WI38 (cell line): ENCODE data around the gene CCDC154.

Experiments used
- H3K4me3 ChIP-seq: 2 replicates; pipeline ENCODE4 v1.5.1; 2011; ENCODE audit warnings: low read depth, mild to moderate bottlenecking, control low read depth, low read length
- TF ChIP-seq, protein P1 (sequence below): IDR thresholded peaks from 2 replicates; pipeline ENCODE4 v1.5.1; 2012; ENCODE audit warnings: low read depth, mild to moderate bottlenecking, control low read depth, low read length

Gene CCDC154

DNA sequence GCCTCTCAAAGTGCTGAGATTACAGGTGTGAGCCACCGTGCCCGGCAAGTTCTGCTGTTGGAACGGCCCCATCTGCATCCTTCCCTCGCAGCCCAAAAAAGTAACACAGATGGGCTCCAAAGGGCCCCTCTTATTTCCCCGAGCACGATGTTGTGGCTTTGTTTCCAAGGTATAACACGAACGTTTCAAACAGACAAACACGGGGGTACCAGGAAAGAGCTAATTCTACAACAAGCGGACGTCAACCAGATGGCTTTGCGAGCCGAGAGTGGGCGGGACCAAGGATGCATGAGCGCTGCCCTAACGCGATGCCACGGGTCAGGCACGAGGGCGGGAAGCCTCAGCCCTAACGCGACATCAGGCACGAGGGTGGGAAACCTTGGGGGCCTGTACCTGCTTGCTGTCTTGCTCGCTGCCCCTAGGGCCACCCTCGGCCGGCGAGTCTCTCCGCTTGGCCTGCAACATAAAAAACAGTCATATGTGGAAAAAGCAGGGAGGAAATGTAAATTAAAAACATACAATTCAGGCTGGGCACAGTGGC is 54.0 kb downstream of the CCDC154 start:
- H3K4me3 ChIP-seq, result no peak overlapping the region
- TF ChIP-seq, protein P1, sequence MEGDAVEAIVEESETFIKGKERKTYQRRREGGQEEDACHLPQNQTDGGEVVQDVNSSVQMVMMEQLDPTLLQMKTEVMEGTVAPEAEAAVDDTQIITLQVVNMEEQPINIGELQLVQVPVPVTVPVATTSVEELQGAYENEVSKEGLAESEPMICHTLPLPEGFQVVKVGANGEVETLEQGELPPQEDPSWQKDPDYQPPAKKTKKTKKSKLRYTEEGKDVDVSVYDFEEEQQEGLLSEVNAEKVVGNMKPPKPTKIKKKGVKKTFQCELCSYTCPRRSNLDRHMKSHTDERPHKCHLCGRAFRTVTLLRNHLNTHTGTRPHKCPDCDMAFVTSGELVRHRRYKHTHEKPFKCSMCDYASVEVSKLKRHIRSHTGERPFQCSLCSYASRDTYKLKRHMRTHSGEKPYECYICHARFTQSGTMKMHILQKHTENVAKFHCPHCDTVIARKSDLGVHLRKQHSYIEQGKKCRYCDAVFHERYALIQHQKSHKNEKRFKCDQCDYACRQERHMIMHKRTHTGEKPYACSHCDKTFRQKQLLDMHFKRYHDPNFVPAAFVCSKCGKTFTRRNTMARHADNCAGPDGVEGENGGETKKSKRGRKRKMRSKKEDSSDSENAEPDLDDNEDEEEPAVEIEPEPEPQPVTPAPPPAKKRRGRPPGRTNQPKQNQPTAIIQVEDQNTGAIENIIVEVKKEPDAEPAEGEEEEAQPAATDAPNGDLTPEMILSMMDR, result no peak

DNA sequence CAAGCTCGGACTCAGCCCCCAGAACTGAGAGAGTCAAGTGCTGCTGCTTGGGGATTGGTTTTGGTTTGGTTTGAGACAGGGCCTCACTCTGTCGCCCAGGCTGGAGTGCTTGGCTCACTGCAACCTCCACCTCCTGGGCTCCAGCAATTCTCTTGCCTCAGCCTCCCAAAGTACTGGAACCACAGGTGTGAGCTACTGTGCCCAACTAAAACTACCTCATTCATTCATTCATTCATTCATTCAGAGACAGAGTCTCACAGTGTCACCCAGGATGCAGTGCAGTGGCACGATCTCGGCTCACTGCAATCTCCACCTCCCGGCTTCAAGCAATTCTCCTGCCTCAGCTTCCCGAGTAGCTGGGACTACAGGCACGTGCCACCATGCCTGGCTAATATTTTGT is 54.6 kb downstream of the CCDC154 start:
- TF ChIP-seq, protein P1, result no peak

DNA sequence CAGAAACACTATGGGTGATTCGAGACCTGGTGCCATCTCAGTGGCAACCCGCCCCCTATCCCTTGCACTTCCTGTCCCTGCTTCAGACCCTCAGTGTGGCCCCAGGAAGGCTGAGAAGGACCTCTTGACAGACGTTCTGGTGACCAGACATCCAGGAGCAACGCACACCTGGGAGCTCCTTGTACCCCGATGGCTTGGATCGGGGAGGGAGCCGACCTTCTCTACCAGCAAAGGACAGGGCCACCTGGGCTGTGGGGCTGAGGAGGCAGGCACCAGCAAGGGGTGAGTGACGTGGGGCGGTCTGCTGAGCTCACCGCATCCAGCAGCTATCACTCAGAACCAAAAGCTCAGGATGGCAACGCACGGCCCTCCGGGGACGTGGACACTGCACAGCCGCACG is 57.0 kb downstream of the CCDC154 start:
- TF ChIP-seq, protein P1, result no peak
- H3K4me3 ChIP-seq, result no peak overlapping the region

More for the DNA sequence above, 54.6 kb downstream of the CCDC154 start:
- no peak overlapping the region for H3K4me3 ChIP-seq

DNA sequence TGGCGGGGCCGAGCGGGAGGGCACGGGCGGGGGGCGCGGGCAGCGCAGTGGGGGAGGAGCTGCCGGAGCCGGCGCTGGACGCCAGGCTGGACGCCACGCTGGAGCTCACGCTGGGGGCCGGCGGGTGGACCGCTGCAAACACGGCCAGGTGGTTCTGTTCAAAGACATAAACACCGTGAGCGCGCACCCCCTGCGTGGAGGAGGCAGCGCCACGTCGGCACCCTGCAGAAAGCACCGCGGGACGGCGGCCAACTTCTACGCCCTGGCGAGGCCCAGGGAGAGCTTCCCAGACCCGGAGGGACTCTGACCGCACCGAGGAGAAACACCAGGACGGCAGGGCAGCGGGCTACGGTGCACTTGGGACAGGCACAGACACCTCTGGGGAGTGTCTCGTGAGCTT is 59.1 kb downstream of the CCDC154 start:
- H3K4me3 ChIP-seq, result no peak overlapping the region
- TF ChIP-seq, protein P1, result no peak
